Omental fat pad (tissue), 4 donors: ENCODE measurements around the gene F7. TPM values are rescaled to one million over a fixed set of nuclear protein-coding genes. Genes with fewer than 3 reads are reported as not detected.

Experiments used
- ATAC-seq: fragments of 150-250 bp; one replicate; pipeline ENCODE4 v1.9.1; 2016; ENCODE audit warnings: mild to moderate bottlenecking, moderate library complexity; ENCODE audit not compliant: low FRiP score
- DNase-seq: peaks from one replicate; pipeline ENCODE4 v3.0.0-alpha.2; 2019; ENCODE audit warnings: low spot score
- total RNA-seq, 4 donors: library from RNA; depleted of rRNA; stranded (reverse); fragments of >200 nt; gene quantifications; one replicate each; pipeline ENCODE4 v1.1.0, GENCODE V29; 2016
- TF ChIP-seq, protein P1 (sequence below), 3 donors: fragments of 450-650 bp; IDR thresholded peaks; one replicate each; pipeline ENCODE4 v1.5.1; 2016 to 2017; ENCODE audit warnings: antibody characterized with exemption in 3 of 3, mild to moderate bottlenecking in 3 of 3, moderate library complexity in 2 of 3

Gene F7
- total RNA-seq, 4 donors from 2014 or later = 0.24 to 0.74 TPM; not detected in 2

DNA sequence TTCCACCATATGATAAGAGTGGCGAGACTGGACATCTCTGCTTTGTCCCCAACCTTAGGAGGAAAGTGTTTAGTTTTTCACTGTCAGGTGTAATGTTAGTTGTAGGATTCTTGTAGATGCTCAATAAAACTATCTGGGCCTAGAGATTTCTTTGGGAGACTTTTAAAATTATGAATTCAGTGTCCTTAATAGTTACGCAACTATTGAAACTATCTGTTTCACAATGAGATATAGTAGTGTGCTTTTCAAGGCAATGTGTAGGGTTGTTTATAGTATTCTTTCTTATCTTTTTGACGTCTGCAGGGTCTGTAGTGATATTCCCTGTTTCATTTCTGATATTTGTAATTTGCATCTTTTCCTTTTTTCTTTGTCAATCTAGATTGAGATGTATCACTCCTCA is 33.2 kb upstream of the F7 start:
- TF ChIP-seq, protein P1, sequence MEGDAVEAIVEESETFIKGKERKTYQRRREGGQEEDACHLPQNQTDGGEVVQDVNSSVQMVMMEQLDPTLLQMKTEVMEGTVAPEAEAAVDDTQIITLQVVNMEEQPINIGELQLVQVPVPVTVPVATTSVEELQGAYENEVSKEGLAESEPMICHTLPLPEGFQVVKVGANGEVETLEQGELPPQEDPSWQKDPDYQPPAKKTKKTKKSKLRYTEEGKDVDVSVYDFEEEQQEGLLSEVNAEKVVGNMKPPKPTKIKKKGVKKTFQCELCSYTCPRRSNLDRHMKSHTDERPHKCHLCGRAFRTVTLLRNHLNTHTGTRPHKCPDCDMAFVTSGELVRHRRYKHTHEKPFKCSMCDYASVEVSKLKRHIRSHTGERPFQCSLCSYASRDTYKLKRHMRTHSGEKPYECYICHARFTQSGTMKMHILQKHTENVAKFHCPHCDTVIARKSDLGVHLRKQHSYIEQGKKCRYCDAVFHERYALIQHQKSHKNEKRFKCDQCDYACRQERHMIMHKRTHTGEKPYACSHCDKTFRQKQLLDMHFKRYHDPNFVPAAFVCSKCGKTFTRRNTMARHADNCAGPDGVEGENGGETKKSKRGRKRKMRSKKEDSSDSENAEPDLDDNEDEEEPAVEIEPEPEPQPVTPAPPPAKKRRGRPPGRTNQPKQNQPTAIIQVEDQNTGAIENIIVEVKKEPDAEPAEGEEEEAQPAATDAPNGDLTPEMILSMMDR (IDR thresholded peaks at IDR 0.05) = no peak
- ATAC-seq (no peak), DNase-seq (no peak)

DNA sequence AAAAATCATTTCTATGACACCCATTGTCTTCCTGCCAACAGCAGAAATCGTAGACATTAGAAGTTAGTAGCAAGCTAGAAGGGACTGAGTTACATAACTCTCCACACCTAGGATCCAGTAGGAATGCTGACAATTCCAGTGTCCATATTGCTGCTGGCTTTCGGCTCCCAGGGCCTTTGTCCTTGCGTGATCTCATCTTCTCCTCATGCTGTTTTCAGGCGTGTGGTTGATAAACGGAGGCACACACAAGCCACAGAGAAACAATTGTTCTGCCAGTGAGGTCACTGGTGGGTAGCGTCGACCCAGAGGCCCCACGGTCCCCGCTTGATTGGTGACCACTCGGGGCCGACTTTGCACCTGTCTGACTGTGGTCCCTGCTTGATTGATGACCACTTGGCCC is 31.6 kb upstream of the F7 start:
- TF ChIP-seq, protein P1 (IDR thresholded peaks at IDR 0.05) = no peak
- DNase-seq (no peak), ATAC-seq (no peak)

DNA sequence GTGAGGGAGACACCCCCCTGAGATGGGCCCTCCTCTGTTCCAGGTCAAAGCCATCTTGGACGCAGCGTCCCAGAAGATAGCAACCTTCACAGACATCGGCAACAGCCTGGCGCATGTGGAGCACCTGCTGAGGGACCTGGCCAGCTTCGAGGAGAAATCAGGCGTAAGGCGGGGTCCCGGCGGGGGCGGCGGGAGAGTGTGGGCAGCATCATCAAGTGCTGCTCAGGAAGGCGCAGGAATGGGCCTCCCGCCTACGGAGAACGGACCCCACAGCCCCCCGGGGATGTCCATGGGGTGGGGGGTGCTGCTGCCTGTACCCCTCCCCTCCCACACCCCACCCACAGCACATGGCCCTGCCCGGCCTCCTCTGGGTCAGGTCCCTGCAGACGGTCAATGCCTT is 31.2 kb upstream of the F7 start:
- DNase-seq = no peak
- TF ChIP-seq, protein P1 (IDR thresholded peaks at IDR 0.05) = no peak
- no peak for ATAC-seq

DNA sequence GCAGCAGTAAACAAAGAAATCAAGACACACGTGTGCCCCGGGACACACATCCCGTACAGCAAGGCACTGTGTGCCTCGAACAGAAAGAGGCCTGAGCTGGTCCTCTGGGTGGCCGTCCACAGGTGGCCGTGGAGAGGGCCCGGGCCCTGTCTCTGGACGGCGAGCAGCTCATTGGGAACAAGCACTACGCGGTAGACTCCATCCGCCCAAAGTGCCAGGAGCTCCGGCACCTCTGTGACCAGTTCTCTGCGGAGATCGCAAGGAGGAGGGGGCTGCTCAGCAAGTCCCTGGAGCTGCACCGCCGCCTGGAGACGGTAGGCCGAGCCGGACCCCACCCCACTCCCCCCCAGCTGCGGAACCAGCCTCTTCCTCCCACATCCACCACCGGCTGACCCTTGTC is 30.7 kb upstream of the F7 start:
- TF ChIP-seq, protein P1 (IDR thresholded peaks at IDR 0.05) = no peak
- DNase-seq (no peak), ATAC-seq (no peak)

DNA sequence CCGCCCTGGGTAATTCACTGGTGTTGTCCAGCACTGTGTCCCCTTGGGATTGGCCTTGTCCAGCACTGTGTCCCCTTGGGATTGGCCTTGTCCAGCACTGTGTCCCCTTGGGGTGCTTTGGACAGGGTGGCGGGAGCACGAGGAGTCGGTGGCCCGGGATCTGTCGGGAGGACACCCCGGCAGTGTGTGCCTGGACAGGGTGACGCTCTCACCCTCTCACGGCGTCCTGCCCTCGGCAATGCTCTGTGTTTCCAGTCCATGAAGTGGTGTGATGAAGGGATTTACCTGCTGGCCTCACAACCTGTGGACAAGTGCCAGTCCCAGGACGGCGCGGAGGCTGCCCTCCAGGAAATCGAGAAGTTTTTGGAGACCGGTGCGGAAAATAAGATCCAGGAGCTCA is 29.9 kb upstream of the F7 start:
- ATAC-seq (no peak), DNase-seq (no peak)
- TF ChIP-seq, protein P1 (IDR thresholded peaks at IDR 0.05) = no peak

DNA sequence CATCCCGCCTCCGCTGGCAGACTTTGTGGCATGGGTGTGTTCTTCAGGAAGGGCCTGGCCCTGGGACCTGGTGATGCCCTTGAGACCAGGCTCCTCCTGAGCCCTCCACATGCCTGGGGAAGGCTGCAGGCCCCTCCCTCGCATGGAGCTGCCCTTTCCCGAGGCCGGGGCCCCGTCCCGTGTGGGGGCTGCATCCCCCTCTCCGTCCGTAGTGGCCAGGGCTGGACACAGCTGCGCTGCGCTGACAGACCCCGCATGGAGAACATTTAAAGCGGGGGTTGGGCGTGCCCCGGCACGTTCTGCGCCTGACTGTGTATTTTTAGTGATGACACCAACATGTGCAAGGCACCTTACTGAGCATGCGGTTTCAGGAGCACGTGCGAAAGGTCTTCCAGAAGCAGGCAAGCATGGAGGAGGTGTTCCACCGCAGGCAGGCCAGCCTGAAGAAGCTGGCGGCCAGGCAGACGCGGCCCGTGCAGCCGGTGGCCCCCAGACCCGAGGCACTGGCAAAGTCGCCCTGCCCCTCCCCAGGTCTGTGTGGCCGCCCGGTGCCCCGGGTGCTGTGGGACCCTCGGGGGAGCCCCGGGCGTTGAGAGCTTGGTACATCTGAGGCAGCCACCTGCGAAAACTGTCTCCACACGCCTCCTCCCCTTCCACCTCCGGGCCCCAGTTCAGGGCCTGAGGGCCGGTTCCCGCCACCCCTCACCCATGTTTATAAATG is 28.8 kb upstream of the F7 start:
- TF ChIP-seq, protein P1 (IDR thresholded peaks at IDR 0.05) = no peak
- no peak for DNase-seq
- ATAC-seq = no peak

DNA sequence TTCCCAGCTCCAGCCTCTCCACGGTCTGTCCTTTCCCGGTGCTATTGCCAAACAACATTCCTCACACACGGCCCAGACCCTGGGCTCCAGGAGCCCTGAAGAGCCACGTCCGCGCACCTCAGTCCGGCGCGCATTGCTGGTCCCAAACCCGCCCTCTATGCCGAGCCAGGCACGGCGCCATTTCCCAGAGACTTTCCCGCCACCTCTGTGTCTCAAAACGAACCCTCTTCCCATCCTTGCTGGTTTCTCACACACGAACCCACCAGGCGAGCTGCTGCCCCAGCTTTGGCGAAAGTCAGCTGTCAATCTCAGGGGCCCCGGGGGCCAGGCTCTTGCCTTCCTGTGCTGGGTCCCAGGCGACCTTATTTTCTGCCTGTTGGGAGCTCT is 28.0 kb upstream of the F7 start:
- TF ChIP-seq, protein P1 (IDR thresholded peaks at IDR 0.05) = no peak
- DNase-seq = no peak
- no peak for ATAC-seq
